DMS114 treated with DMSO at 0.1 percent for 48 hours (cell line): Measurements from ENCODE around the gene CDC42EP3.

Source experiments
- DNase-seq: peaks from one replicate; lab custom pipeline; 2025; ENCODE audit not compliant: unreplicated experiment; lab: John Stamatoyannopoulos, UW

CDC42EP3 gene

GRCh38 chr2:37637190-37637860 lies 34.1 kb downstream of the CDC42EP3 start:
- DNase-seq = no peak

DNA sequence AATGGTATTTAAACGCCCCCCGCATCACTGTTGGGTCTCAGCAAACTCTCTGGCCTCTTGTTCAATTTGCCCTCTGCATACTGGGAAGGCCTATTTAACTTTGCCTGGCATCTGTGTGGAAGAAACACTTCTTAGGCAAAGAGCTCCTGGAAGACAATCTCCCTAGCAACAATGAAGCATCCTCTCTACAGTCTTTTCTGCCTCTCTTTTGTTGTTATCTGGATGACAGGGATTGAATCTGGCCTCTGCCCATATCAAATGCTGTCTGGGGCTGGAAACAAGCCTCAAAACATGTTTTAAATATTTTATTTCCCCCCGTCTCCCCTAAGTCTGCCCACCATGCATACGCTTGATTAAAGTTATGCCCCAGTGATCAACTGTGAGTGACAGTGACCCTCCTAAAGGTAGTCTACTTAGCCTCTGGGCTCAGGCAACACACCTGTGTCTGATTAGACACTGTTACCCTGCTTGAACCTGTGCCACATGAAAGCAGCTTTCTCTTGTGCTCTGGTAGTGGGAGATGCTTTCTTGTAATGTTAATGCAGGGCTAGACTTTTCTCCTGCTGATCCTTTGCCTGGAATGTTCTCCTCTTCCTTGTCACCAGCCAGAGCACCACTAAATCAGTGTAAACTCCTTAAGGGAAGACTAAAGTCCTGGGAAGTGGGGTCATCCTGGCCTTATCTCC lies 34.9 kb downstream of the CDC42EP3 start:
- no peak for DNase-seq

GRCh38 chr2:37635504-37636380 lies 35.7 kb downstream of the CDC42EP3 start:
- DNase-seq = no peak

DNA sequence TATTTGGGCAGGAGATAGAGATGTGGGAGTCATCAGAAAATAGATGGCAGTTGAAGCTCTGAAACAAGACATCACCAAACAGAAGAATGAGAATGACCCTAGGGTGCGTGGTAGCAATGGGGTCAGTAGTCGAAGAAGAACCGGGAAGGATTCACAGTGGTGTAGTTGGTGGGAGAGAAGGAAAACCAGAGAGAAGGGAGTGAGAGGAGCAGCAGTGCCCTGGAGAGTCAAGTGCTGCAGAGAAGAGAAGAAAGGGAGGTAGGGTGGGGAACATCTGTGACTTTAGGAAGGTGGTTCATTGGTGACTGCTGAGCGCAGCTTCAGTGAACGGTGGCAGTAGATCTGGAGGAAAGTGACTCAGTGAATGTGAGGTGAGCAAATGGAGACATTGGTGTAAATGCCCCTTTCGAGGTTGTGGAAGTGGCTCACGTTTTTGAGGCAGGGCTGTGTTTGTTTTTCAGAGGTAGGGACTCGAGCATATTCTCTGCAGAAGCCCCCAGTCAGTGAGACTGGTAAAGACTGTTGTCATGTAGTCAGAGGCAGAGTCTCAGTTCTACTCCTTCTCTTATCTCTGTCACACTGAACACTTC lies 36.4 kb downstream of the CDC42EP3 start:
- DNase-seq = no peak

- no peak for DNase-seq
Observed at GRCh38 chr2:37633845-37634244, 37.6 kb downstream of the CDC42EP3 start.

DNA sequence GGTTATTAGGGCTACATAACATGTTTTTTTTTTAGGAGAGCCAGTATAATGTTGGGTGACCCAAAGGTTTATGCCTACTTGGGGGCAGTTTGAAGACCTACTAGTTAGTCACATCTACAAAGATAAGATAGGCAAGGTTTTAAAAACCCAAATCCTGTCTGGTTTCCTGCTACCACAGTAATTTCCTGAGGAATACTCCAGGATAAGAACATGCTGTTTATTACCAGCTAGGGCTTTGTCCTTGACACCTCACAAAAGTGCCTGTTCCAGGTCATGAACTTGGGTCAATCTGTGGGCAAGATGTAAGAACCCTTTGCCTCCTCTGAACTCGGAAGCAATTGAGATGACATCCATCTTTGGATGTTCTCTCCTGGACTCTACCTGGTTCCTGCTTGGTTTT lies 38.2 kb downstream of the CDC42EP3 start:
- DNase-seq = no peak

- no peak for DNase-seq
Observed at GRCh38 chr2:37632310-37632709, 39.1 kb downstream of the CDC42EP3 start.

DNA sequence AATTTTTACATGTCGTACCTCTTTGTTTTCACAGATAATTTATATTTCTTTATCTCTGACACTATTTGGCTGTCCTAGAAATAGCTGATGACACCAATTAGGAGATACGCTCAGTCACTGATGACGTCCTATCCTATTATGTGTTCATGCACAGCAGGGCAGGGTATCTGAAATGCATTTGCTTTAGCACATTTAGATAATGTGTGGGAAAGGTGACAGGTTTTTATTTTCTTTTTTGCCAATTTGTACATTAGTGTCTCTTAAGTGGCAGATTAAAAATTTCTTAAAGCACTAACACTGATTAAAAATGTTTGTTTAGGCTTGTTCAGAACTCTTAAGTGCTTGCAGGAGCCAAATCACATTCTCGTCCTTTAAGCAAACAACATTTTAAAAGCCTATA lies 39.7 kb downstream of the CDC42EP3 start:
- no peak for DNase-seq

GRCh38 chr2:37631292-37631691 lies 40.1 kb downstream of the CDC42EP3 start:
- no peak for DNase-seq

- no peak for DNase-seq
Observed at GRCh38 chr2:37630776-37631175, 40.7 kb downstream of the CDC42EP3 start.

GRCh38 chr2:37630301-37630700 lies 41.1 kb downstream of the CDC42EP3 start:
- DNase-seq = no peak

DNA sequence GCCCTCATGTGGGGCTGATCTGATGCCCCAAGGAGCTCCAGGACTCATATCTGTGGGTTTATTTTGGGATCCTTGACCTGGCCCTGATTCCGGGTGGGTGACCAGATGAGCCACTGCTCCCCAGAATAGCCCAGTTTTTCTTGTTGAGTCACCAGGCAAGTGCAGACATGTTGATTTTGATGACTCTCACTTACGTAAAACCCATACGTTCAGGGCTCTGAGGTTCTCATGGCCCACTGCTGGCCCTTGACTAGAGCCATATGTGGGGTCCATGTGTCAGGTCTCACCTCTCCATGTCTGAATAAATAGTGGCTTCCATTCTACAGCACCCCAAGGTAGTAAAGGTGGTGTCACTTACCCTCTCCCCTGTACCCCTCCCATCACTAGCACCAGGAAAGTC lies 41.9 kb downstream of the CDC42EP3 start:
- no peak for DNase-seq

DNA sequence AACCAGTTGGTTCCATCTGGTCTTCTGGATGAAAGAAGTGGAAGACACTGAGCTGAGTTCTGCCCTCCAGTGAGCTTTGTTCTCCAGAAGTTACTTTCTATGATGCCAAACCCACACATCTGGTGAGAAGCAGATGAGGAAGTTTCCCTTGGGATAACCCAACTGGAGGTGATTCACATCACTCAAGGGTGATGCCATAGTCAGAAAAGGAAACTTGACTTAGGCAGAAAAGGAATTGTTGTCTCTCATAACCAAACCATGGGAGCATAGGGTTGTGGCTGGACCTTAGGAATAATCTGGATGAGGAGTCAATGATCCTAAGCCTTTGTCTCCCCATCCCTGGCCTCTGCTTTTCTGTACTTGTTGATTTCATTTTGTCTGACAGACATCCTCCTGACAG lies 43.7 kb downstream of the CDC42EP3 start:
- no peak for DNase-seq

GRCh38 chr2:37625796-37626571 lies 45.5 kb downstream of the CDC42EP3 start:
- no peak for DNase-seq

DNA sequence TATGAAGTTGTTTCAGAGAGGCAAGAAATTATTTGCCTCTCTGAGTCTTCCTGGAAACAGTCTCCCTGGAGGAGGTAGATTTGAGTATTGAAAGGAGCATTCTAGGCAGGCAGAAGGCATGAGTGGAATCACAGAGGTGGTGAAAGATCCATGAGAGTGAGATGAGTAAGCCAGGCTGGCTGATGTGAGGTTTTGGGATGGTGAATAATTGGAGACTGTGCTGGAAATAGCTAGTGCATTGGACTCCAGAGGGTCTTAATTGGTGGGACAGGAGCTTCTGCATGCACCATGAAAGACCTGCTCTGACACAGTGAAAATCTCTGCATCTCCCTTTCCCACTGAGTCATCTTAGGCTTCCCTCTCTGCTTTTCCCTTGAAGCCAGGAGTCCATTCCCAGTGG lies 46.3 kb downstream of the CDC42EP3 start:
- no peak for DNase-seq

DNA sequence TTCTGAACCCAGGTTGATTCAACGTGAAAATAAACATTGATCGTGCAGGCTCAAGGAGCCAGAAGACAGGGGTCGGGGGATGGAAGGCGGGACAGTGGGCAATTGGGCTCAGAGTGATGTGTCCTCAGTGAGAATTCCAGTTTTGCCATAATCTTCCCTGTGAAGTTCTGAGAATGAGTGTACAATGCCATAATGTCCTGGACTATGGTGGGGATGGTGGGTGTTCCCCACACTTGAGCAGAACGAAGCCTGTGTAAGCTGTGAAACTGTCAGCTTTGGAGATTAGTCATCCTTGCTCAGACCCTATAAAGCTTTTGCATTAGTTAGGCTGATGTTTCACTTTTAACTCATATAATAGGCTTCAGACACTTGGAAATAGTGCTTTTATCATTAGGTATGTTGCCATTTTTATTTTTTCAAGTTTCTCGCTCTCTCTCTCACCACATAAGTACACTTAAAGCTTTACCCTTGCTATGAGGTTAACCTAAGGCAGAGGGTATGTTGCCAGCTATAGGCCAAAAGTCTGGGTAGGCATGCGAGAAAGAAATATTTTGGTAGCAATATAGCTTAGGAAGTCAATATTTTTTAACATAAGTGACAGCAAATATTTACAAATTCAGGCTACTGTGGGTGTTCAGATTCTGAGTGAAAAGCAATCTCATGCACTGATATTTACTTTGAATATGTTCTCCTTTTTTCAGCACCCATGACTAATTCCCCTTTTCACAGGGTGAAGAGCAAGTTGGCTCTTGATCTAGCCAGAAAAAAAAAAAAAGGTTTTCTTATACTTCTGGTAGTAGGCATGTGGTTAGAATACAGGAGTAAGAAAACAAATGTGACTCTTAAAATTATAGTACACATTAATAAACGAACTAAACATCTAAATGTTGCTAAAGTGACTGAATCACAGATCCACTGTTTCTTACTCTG lies 47.2 kb downstream of the CDC42EP3 start:
- DNase-seq = no peak

DNA sequence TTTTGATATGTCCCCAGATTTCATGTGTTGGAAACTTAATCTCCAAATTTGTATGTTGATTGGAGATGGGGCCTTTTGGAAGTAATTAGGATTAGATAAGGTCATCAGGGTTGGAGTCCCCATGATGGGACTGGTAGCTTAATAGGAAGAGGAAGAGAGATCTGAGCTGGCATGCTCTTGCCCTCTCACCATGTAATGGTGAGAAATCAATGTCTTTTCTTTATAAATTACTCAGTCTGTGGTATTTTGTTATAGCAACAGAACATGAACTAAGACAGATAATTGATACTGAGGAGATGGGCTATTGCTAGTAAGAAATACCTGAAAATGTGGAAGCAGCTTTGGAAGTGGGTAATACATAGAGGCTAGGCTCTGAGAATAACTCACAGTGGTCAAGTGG lies 48.0 kb downstream of the CDC42EP3 start:
- DNase-seq = no peak

- DNase-seq = no peak
Observed at GRCh38 chr2:37622450-37623100, 48.9 kb downstream of the CDC42EP3 start.

GRCh38 chr2:37621199-37621598 lies 50.2 kb downstream of the CDC42EP3 start:
- no peak for DNase-seq
